ENCODE data around the gene TRIM67. TPM values are rescaled to one million over a fixed set of nuclear protein-coding genes. Genes with fewer than 3 reads are reported as not detected.

TRIM67 gene
- total RNA-seq, 1 donor from 2014 or later, result 0.03 TPM

Other genes with a start within 250 kb of the TRIM67 start
- gene TTC13, start 183.2 kb upstream of the TRIM67 start, total RNA-seq, result 7.5 TPM
- 10.6 TPM for gene ARV1, start 183.0 kb upstream of the TRIM67 start, total RNA-seq
- gene FAM89A, start 121.8 kb upstream of the TRIM67 start, total RNA-seq, result 3.3 TPM
- gene GNPAT, start 79.2 kb downstream of the TRIM67 start, total RNA-seq, result 19.0 TPM
- 7.1 TPM for gene EXOC8, start 175.8 kb downstream of the TRIM67 start, total RNA-seq
- gene SPRTN, start 176.2 kb downstream of the TRIM67 start, total RNA-seq, result 7.0 TPM